HG02571 (cell line): ENCODE results near the gene HPN.
"Not testable (repeated sequence)": the region's sequence is repeated elsewhere in the genome, so short reads cannot be mapped to it uniquely, and the experiment has no call there.

ENCODE experiments used
- ATAC-seq: cut with Tn5 transposase; IDR thresholded peaks from one replicate; pipeline ENCODE4 v1.9.1; 2021; ENCODE audit warnings: mild to moderate bottlenecking, moderate library complexity; ENCODE audit not compliant: unreplicated experiment

Gene HPN

DNA sequence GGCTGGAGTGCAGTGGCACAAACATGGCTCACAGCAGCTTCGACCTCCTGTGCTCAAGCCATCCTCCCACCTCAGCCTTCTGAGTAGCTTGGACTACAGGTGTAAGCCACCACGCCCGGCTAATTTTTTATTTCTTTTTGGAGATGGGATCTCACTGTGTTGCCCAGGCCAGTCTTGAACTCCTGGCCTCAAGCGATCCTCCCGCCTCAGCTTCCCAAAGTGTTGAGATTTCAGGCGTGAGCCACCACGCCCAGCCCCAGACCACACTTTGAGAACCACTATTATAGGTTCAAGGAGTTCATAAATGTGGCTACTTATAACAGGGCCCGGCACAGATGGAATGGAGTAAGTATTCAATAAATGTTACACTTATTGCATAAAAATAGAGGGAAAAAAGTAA is 14.5 kb upstream of the HPN start:
- no peak for ATAC-seq

DNA sequence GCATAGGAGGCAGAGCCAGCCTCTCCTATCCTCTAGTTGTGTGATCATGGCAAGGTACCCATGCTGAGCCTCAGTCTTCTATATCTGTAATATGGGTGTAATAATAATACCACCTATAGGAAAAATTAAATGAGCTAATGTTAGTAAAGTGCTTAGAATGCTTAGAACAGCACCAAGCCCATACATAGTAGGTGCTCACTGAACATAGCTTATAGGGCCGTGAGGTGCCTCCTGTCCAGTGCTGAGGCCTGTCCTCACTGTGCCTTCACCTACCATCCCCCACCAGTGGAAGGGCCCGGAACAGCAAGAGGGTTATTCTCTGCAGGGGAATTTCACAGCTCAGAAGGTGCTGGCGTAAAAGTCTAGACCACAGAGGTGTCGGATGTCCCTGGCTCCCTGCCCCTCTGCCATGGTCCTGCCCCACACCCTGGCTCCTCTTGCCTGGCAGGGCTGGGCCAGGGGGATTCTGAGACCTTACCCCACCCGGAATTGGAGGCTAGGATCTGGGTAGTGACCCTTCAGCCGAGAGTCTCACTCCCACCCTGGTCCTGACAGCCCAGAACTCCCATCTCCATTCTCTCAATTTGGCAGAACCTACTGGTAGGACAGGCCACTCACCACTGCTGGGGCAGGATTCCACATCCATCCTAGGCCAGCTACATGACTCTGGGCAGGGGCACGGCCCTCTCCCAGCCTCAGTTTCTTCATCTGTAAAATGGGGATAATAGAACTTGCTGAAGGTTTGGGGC is 13.5 kb upstream of the HPN start:
- ATAC-seq = no peak

DNA sequence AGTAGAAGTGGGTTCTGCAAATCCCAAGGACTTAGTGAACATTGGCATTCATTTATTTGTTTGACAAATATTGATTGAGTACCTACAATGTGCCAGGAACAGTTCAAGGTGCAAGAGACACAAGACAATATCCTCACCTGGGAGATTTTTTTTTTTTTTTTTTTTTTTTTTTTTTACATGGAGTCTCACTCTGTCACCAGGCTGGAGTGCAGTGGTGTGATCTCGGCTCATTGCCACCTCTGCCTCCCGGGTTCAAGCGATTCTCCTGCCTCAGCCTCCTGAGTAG is 13.0 kb upstream of the HPN start:
- ATAC-seq = not testable (repeated sequence)

DNA sequence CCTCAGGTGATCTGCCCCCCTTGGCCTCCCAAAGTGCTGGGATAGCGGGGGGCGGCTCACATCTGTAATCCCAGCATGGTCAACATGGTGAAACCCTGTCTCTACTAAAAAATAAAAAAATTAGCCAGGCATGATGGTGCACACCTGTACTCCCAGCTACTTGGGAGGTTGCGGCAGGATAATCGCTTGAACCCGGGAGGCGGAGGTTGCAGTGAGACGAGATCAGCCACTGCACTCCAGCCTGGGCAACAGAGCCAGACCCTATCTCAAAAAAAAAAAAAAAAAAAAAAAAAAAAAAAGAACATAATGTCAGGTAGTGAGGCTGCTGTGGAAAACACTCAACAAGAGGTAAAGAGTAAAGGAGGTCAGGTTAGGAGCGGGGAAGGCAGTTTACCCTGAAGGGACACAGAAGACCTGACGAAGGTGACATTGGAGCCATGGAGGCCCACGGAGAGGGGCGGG is 12.2 kb upstream of the HPN start:
- ATAC-seq = not testable (repeated sequence)

DNA sequence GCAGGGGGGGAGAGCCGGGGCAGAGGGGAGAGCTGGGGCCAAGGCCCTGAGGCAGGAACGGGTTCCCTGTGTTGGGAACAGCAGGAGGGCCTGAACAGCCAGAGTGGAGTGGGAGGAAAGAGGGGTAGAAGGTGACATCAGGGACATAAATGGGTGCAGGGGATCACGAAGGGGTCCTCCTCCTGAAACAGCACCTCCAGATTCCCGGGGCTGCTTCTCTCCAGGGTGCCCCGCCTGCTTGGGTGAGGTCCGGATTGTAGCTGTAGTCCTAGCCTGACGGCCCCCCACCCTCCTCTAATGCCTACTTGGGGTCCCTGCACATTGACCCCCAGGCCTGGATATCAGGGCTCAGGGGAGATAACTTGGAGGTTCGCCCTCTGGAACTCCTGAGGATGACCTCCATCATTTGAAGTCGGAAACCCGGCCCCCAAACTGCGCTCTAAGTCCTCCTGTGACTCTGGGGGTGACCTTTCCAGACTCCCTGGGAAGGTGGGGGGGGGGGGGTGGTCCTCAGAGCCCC is 11.7 kb upstream of the HPN start:
- no peak for ATAC-seq

DNA sequence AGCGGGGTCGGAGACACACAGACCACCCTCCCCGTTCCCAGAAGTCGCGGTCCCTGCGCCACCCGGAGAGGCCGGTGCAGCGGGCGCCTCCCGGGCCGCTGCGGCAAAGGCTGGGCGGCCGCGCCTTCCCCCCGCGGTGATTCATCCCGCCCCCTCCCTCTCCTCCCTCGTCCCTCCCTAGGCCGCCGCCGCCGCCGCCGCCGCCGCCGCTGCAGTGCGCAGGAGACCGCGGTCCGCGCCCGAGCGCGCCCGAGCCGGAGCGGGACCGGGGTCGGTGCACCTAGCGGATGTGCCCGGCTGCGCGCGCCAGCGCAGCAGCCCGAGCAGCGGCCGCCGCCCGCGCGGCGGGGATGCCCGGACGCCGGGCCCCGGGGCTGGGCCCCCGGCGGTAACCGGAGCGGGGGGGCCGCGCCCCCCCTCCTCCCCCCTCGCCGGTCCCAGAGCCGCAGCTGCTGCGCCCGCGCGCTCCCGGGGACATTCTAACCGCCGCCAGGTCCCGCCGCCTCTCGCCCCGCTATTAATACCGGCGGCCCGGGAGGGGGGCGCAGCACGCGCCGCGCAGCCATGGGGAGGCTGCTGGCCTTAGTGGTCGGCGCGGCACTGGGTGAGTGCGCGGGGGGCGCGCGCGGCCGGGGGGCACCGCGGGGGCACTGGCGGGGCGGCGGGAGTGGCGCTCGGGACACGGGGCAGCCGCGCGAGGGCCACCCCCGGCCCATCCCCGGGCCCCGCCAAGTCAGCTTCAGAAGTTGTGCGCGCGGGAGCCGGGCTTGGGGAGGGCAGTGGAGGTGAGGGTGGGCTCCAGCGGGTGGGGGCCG is 11.1 kb upstream of the HPN start, which contains the start of gene SCN1B:
Gene SCN1B (plus strand): TSS at position 214 of the 815 bp plus-strand sequence. CDS start 351 bp downstream, at position 565.
- ATAC-seq = no peak

DNA sequence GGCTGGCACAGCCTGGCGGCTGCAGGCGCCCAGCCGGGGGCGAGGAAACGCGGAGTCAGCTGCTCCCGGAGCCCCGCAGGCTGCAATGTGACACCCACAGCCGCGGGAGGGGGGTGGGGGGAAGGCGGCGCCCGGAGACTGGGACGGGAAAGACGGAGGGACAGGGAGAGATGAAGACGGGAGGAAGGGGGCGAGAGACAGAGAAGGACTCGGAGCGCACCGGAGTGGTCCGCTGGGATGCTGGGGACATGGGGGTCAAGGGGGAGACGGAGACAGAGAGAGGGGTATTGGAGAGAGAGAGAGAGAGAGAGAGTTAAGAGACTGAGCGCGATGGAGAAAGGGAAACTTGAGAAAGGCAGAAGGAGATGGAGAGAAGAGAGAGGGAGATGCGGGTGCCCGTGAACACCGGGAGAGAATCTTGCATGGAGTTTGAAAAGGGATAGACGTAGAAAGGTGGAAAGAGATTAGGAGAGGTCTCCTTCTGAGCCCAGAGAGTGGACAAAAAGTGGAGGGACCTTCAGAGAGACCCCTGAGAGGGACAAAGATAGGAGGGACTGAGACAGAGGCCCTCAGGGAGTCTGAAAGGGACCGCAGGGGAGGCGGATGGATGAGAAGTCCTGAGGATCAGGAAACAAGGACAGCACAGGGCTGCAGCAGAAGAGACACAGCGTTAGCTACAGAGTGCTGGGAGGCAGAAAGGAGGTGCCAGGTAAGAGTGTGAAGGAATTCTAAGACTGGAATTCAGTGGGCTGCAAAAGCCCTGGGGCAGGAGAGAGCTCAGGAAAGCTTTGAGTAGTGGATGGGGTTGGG is 10.2 kb upstream of the HPN start:
- no peak for ATAC-seq

DNA sequence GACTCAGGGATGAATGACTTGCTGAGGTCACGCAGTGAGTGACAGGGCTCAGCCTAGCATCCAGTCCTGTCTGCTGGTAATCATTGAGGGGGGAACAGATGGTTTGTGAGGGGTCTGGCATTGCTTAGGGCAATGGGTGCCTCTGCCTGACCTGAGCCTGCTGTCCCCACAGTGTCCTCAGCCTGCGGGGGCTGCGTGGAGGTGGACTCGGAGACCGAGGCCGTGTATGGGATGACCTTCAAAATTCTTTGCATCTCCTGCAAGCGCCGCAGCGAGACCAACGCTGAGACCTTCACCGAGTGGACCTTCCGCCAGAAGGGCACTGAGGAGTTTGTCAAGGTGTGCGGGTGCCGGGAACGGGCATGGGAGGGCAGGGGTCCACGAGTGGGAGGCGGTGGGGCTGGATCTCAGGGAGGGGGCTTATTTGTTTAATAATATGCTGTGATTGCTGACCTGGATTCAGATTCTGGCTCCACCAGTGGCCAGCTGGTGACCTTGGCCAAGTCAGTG is 9.1 kb upstream of the HPN start:
- ATAC-seq = no peak

DNA sequence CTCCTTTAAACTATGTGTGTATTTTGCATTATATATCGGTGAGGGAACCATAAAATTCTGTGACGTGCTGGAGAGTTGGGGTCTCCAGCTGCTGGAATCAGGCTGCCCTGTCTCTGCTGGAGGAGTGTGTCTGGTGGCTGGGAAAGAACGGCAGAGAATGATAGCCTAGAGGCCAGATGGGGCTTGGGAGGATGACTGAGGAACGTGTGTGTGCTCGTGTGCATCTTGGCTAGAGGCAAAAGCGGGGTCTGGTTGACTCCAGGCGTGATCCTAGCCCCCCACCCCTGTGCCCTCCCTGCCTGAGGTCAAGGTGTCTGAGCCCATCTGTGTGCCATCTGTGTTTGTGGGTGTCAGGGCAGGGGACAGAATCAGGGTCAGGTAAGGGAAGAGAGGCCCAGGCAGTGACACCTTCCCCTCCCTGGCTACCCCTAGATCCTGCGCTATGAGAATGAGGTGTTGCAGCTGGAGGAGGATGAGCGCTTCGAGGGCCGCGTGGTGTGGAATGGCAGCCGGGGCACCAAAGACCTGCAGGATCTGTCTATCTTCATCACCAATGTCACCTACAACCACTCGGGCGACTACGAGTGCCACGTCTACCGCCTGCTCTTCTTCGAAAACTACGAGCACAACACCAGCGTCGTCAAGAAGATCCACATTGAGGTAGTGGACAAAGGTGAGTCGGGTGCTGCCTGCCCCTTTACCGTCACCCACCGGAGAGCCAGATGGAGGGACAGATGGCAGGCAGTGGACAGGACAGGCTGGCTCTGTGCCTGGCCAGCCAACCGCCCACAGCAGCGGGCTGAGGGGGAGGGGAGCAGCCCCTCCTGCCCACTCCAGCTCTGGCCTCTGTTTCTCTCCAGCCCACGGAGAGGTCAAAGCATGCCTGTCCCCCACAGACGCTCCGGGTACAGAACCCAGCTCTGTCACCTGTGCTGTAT is 8.2 kb upstream of the HPN start:
- no peak for ATAC-seq

DNA sequence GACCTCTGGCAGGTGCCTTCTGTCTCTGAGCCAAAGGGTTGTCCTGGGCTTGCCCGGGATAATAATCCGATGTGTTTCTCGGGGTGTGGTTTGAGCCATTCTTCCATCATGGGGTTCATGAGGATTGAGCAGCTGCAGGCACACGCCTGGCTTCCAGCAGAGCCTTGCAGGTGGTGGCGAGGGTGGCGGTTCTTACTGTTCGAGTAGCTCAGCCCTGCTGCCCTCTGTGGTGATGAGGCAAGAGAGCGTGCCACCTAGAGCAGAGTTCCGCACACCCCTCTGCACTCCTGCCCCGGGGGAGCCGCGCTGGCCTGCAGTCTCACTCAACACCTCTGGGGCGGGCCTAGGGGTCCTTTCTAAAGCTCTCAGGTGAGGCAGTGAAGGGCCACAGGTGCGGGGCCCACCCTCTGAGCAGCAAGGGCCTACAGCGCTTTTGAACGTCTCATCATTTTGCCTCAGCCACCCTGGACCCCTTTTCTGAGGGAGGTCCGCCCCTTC is 7.5 kb upstream of the HPN start:
- no peak for ATAC-seq

DNA sequence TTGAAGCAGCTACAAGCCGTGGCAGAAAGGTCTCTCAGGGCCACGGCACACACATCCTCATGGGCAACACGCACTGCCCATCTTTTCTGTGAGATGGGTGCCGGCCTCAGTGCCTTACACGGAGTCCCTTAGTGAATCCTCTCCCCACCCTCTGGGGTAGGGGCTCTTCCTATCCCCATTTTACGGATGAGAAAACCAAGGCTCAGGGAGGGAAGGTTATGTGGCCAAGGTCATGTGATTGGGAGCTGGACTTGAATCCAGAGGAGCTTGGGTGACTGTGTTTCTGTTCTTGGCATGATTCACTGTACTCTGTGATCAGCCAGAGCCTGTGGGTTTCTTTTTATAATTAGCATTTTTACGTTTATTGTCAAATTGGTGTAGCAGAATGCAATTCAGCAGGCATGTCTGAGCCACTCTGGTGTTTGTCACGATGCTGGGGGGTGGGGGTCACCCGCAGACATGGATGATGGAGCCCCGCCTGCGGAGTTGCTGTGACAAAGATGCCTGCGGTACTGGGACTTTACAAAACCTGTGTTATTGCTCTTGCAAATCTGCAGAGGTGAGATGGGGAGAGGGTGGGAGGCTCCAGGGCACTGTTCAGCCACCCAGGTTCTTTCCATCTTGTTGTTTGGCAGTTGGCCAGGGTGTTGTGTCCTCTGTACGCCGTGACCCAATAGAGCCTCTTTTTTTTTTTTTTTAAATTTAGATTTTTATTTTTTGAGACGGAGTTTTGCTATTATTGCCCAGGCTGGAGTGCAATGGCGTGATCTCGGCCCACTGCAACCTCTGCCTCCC is 6.7 kb upstream of the HPN start:
- ATAC-seq = no peak

DNA sequence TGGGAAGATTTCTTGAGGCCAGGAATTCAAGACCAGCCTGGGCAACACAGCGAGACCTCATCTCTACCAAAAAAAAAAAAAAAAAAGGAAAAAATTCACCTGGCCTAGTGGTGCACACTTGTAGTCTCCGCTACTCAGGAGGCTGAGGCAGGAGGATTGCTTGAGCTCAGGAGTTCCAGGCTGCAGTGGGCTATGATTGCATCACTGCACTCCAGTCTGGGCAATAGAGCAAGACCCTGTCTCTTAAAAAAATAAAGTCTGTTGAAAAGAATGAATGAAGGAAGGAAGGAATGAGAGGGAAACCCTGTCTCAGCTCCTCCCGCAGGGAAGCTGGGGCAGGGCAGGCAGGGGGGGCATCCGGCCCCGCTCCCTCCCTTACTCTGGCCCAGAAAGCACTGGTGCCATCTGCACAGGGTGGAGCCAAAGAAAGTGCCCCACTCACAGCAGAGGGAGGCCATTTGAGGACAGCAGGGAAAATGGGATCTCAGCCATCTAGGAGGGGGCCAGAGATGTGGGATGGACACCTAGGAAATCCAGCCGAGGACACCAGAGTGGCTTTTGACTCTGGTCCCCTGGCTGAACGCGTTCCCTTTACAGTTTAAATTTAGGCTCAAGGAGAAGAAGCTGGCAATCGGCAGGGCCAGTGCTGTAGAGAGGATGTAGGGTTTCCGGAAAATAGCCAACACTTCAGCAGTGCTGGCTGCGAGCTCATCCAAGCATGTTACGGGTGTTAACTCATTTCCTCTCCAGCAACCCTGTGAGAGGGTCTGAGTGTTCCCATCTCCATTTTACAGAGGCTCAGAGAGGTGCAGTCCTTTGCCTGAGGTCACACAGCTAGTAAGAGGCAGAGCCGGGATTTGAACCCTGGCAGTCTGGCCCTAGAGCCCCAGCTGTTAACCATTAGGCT is 3.6 kb upstream of the HPN start:
- no peak for ATAC-seq

DNA sequence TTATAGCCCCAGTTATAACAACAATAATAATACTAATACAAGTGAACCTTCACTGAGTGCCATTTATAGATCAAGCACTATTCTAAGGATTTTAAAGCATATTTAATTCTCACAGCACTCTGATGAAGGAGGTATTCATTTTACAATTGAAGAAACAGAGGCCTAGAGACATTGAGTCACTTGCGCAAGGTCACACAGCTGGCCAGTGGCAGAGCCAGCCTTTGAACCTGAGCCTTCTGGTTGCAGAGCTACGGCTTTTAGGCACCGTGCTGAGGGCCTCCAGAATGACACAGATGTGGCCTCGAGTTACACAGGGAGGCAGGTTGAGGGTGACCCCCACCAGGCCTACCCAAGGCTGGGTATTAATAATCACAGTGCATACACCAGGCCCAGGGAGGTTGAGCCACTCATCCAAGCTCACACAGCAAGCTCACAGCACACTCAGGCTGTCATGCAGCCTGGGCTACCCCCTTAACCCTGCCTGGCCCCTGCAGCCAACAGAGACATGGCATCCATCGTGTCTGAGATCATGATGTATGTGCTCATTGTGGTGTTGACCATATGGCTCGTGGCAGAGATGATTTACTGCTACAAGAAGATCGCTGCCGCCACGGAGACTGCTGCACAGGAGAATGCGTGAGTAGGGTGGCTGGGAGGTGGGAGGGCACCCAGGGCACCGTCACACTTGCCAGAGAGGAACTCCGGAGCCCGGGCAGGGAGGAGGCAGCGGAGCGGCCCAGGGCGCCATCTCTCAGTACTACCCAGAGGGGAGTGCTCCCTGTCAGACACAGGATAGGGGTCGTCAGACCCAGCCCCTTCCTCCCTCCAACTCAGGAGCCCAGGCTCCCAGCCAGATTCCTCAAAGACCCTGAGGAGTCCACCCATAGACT is 2.7 kb upstream of the HPN start:
- ATAC-seq = no peak

DNA sequence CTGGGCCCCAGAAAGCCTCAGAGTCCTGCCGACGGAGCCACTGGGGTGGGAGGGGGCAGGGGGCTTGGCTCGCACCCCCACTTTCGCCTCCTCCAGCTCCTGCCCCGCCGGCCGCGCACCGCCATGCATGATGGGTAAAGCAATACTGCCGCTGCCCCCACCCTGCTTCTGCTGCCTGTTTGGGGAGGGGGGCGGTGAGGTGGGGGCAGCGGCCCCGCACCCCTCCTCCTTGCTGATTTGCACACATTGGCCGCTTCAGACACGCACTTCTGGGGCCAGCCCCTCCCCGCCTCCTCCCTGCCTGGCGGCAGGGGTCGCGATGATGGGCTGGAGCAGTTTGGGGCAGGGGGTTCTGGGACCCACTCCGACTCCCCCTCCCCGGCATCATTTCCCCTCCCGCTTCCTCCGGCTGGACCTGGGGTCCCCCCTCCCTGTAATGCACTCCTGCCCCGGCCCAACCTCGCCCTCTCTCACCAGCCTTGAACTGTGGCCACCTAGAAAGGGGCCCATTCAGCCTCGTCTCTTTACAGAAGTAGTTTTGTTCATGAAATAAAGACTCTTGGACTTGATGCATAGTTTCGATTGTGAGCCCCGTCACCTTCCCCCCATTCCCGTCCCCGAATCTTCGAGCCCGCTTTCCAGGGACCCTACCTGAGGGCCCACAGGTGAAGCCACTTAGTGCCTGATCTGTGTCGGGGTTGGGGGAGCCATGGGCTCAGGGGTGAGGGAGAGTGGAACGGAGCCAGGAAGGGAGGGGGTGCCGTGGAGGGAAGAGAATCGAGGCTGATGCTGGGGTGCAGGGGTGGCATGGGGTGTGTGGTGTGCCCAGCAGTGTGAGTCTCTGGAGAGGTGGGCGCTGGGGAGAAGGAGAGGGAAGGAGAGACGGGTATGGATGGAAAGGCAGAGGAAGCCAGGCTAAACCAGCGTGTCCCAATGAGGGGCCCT is 1.4 kb upstream of the HPN start:
- ATAC-seq = no peak

DNA sequence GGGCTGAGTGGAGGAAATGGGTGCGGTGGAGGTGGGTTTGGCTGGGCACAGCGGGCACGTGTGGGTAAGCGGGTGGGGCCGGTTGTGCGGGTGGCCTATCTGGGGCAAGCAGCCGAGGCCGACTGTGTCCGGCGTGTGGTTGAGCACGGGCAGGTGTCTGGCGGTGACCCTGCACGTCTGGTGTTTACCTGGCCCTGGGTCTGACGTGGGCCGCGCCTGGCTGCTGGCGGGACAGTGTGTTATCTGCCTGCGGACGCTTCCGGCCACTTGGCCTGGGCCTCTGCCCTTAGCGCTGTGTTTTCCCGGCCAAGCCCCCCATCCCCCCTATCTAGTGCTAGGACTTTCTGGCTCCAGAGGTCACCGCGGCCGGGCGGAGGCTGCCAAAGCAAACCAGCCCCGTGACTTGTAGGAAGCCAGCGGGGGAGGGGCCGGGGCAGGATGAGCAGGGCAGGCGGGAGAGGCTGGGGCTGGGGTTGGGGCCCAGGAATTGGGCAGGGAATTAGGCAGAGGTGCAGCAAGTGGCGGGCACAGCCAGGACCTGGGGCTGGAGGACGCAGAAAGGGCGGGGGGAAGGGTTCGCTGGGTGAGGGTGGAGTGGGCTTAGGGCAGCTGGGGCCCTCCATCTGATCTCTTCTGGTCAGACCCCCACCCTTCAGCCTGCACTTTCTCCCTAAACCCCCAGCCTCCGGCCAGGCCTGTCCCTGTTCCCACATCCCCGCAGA is 534 bp upstream of the HPN start:
- no peak for ATAC-seq
